ENCODE data around the gene CTBP1. TPM values are rescaled to one million over a fixed set of nuclear protein-coding genes. Genes with fewer than 3 reads are reported as not detected.

CTBP1 gene
- polyA plus RNA-seq, 3 donors: 21.3 to 226 (median 42.1) TPM

- no peak overlapping the region for H3K27ac ChIP-seq (ENCODE audit: low read depth in 1 of 2, low read length in 2 of 2)
- 97% methylated on average over 22 of the region's 27 CpGs for WGBS (ENCODE audit: insufficient coverage)
- peaks cover 8% of the 10 kb centered on the region for H3K4me1 Mint-ChIP-seq
- peaks cover 72 to 98% of the 10 kb centered on the region in 2 donors for H3K36me3 Mint-ChIP-seq
- peaks cover 2 to 4% of the 10 kb centered on the region in 2 donors for H3K4me1 ChIP-seq (ENCODE audit: control insufficient read depth in 1 of 2, insufficient read depth in 2 of 2, low read length in 2 of 2)
- no peak for TF ChIP-seq CTCF (IDR thresholded peaks at IDR 0.05)
- DNase-seq: no peak
- H3K79me2 ChIP-seq (ENCODE audit: insufficient read depth, low read length): peaks cover 14% of the 10 kb centered on the region
- H3K9ac ChIP-seq (ENCODE audit: insufficient read depth, low read length, poor library complexity, severe bottlenecking): no peak overlapping the region
- no peaks in the 10 kb centered on the region for H3K27me3 Mint-ChIP-seq (ENCODE audit: low read depth in 3 of 3)
- H3K36me3 ChIP-seq (replicated peaks in 1 of 2; ENCODE audit: control insufficient read depth in 1 of 2, insufficient read depth in 2 of 2, low read length in 2 of 2): peaks cover 91 to 100% of the 10 kb centered on the region in 2 donors
- H3K4me3 ChIP-seq (replicated peaks in 1 of 3; ENCODE audit: low read depth in 2 of 3, low read length in 3 of 3): no peak overlapping the region
- H3K9me3 Mint-ChIP-seq: peaks cover 0 to 2% (median 0%) of the 10 kb centered on the region in 7 donors
- H3K9me3 ChIP-seq (replicated peaks in 1 of 2; ENCODE audit: control insufficient read depth in 1 of 2, insufficient read depth in 1 of 2, low read length in 2 of 2): no peaks in the 10 kb centered on the region
- H3K4me3 Mint-ChIP-seq: no peak overlapping the region
- peaks cover 97% of the 10 kb centered on the region for H4K20me1 ChIP-seq (ENCODE audit: insufficient read depth, low read length)
- H3K4me2 ChIP-seq (replicated peaks; ENCODE audit: extremely low read depth, low read length, poor library complexity, severe bottlenecking): no peak overlapping the region
- no peak overlapping the region for H2AFZ ChIP-seq (ENCODE audit: insufficient read depth, low read depth, low read length, poor library complexity, severe bottlenecking)
- intact Hi-C loops (cut with micrococcal nuclease): no loop called here
- no peaks in the 10 kb centered on the region for H3K27me3 ChIP-seq (ENCODE audit: control insufficient read depth in 2 of 2, insufficient read depth in 2 of 2, low read length in 2 of 2)
- no peak overlapping the region for H3K27ac Mint-ChIP-seq
Observed at GRCh38 chr4:1229117-1229849, 19.6 kb downstream of the CTBP1 start.

GRCh38 chr4:1227816-1228215 is 21.1 kb downstream of the CTBP1 start:
- no peak for TF ChIP-seq CTCF (IDR thresholded peaks at IDR 0.05)
- Mint-ChIP-seq H3K36me3 (peaks cover 71 to 98% of the 10 kb centered on the region in 2 donors), H3K27me3 (ENCODE audit: low read depth in 3 of 3) (no peaks in the 10 kb centered on the region), H3K4me3 (no peak overlapping the region), H3K27ac (peak overlapping the region in 4 of 7 donors; percentile 1 to 64 (median 46)), H3K4me1 (peaks cover 8% of the 10 kb centered on the region), H3K9me3 (peaks cover 0 to 2% (median 0%) of the 10 kb centered on the region in 7 donors)
- Histone ChIP-seq H3K36me3 (replicated peaks in 1 of 2; ENCODE audit: control insufficient read depth in 1 of 2, insufficient read depth in 2 of 2, low read length in 2 of 2) (peaks cover 90 to 100% of the 10 kb centered on the region in 2 donors), H3K9me3 (replicated peaks in 1 of 2; ENCODE audit: control insufficient read depth in 1 of 2, insufficient read depth in 1 of 2, low read length in 2 of 2) (no peaks in the 10 kb centered on the region), H3K4me1 (ENCODE audit: control insufficient read depth in 1 of 2, insufficient read depth in 2 of 2, low read length in 2 of 2) (peaks cover 2 to 4% of the 10 kb centered on the region in 2 donors), H3K27ac (ENCODE audit: low read depth in 1 of 2, low read length in 2 of 2) (no peak overlapping the region), H3K4me2 (replicated peaks; ENCODE audit: extremely low read depth, low read length, poor library complexity, severe bottlenecking) (no peak overlapping the region), H3K9ac (ENCODE audit: insufficient read depth, low read length, poor library complexity, severe bottlenecking) (no peak overlapping the region), H4K20me1 (ENCODE audit: insufficient read depth, low read length) (peaks cover 95% of the 10 kb centered on the region), H3K27me3 (ENCODE audit: control insufficient read depth in 2 of 2, insufficient read depth in 2 of 2, low read length in 2 of 2) (no peaks in the 10 kb centered on the region), H3K4me3 (replicated peaks in 1 of 3; ENCODE audit: low read depth in 2 of 3, low read length in 3 of 3) (no peak overlapping the region), H3K79me2 (ENCODE audit: insufficient read depth, low read length) (peaks cover 4% of the 10 kb centered on the region), H2AFZ (ENCODE audit: insufficient read depth, low read depth, low read length, poor library complexity, severe bottlenecking) (no peak overlapping the region)
- 13% methylated on average over 12 of the region's 16 CpGs for WGBS (ENCODE audit: insufficient coverage)
- intact Hi-C loops (cut with micrococcal nuclease): no loop called here
- no peak for DNase-seq
